GM21723 (cell line): Measurements from ENCODE around the gene PCDHA10.
"Not testable (repeated sequence)": the region's sequence is repeated elsewhere in the genome, so short reads cannot be mapped to it uniquely, and the experiment has no call there.

Source experiments
- ATAC-seq: cut with Tn5 transposase; IDR thresholded peaks from one replicate; pipeline ENCODE4 v1.9.1; 2021; ENCODE audit warnings: mild to moderate bottlenecking, moderate library complexity; ENCODE audit not compliant: unreplicated experiment

The PCDHA10 gene

GRCh38 chr5:140840978-140841962 lies 14.4 kb upstream of the PCDHA10 start, which contains the start of gene PCDHA8:
Gene PCDHA8 (plus strand): TSS chr5:140841187. CDS start chr5:140841322, 135 bp downstream.
- ATAC-seq, result no peak

- no peak for ATAC-seq
Observed at GRCh38 chr5:140842798-140843733, 12.6 kb upstream of the PCDHA10 start.

- not testable (repeated sequence) for ATAC-seq
Observed at GRCh38 chr5:140848139-140849102, 7.3 kb upstream of the PCDHA10 start, which contains the start of gene PCDHA9. Gene PCDHA9 (plus strand): TSS chr5:140848382. CDS start chr5:140848496, 114 bp downstream.

GRCh38 chr5:140849831-140850634 lies 5.7 kb upstream of the PCDHA10 start:
- not testable (repeated sequence) for ATAC-seq

- no peak for ATAC-seq
Observed at GRCh38 chr5:140857177-140857986, 1.7 kb downstream of the PCDHA10 start.

- no peak for ATAC-seq
Observed at GRCh38 chr5:140857987-140858240, 2.2 kb downstream of the PCDHA10 start.

- no peak for ATAC-seq
Observed at GRCh38 chr5:140862441-140863295, 7.0 kb downstream of the PCDHA10 start.

GRCh38 chr5:140868721-140869554 lies 13.2 kb downstream of the PCDHA10 start, which contains the start of gene PCDHA11:
Gene PCDHA11 (plus strand): TSS chr5:140868957. CDS start chr5:140869104, 147 bp downstream.
- ATAC-seq, result no peak

GRCh38 chr5:140869555-140869886 lies 13.8 kb downstream of the PCDHA10 start:
- ATAC-seq, result no peak

- no peak for ATAC-seq
Observed at GRCh38 chr5:140870221-140871201, 14.8 kb downstream of the PCDHA10 start.

GRCh38 chr5:140875085-140876065 lies 19.7 kb downstream of the PCDHA10 start, which contains the start of gene PCDHA12:
Gene PCDHA12 (plus strand): TSS chr5:140875308. CDS start chr5:140875473, 165 bp downstream.
- ATAC-seq, result no peak

- ATAC-seq, result not testable (repeated sequence)
Observed at GRCh38 chr5:140876541-140877261, 21.0 kb downstream of the PCDHA10 start.

- ATAC-seq, result no peak
Observed at GRCh38 chr5:140877262-140877581, 21.5 kb downstream of the PCDHA10 start.
